Astrocyte of the hippocampus (primary cell): ENCODE measurements around the gene ASCC3.

Experiments used
- DNase-seq: peaks from one replicate; pipeline ENCODE4 v3.0.0; 2011; ENCODE audit warnings: low read depth, low spot score

The ASCC3 gene

GRCh38 chr6:100599088-100599770 is 281.9 kb downstream of the ASCC3 start:
- DNase-seq, result no peak

GRCh38 chr6:100595456-100595855 is 285.7 kb downstream of the ASCC3 start:
- DNase-seq, result no peak

- DNase-seq, result no peak
Measured at GRCh38 chr6:100593522-100593921, 287.6 kb downstream of the ASCC3 start.

GRCh38 chr6:100592929-100593328 is 288.2 kb downstream of the ASCC3 start:
- no peak for DNase-seq

GRCh38 chr6:100577425-100577824 is 303.7 kb downstream of the ASCC3 start:
- no peak for DNase-seq

GRCh38 chr6:100575921-100576320 is 305.2 kb downstream of the ASCC3 start:
- DNase-seq, result no peak

GRCh38 chr6:100574836-100575235 is 306.3 kb downstream of the ASCC3 start:
- DNase-seq, result no peak

GRCh38 chr6:100573166-100573565 is 308.0 kb downstream of the ASCC3 start:
- DNase-seq, result peak; percentile 47

- DNase-seq, result no peak
Measured at GRCh38 chr6:100568255-100568654, 312.9 kb downstream of the ASCC3 start.

GRCh38 chr6:100566563-100566962 is 314.6 kb downstream of the ASCC3 start:
- DNase-seq, result no peak

- DNase-seq, result no peak
Measured at GRCh38 chr6:100565439-100566104, 315.6 kb downstream of the ASCC3 start.

- DNase-seq, result no peak
Measured at GRCh38 chr6:100559859-100560258, 321.3 kb downstream of the ASCC3 start.

- DNase-seq, result no peak
Measured at GRCh38 chr6:100554228-100554627, 326.9 kb downstream of the ASCC3 start.

- DNase-seq, result no peak
Measured at GRCh38 chr6:100553243-100553642, 327.9 kb downstream of the ASCC3 start.

- DNase-seq, result peak; percentile 73
Measured at GRCh38 chr6:100549406-100550167, 331.5 kb downstream of the ASCC3 start.

- no peak for DNase-seq
Measured at GRCh38 chr6:100538086-100538485, 343.0 kb downstream of the ASCC3 start.

GRCh38 chr6:100518588-100518987 is 362.5 kb downstream of the ASCC3 start:
- no peak for DNase-seq

GRCh38 chr6:100517633-100518032 is 363.5 kb downstream of the ASCC3 start:
- no peak for DNase-seq

GRCh38 chr6:100517106-100517505 is 364.0 kb downstream of the ASCC3 start:
- DNase-seq, result no peak

- DNase-seq, result no peak
Measured at GRCh38 chr6:100514660-100515059, 366.5 kb downstream of the ASCC3 start.

- DNase-seq, result peak; percentile 69
Measured at GRCh38 chr6:100512203-100512862, 368.8 kb downstream of the ASCC3 start.

GRCh38 chr6:100509101-100509500 is 372.0 kb downstream of the ASCC3 start:
- DNase-seq, result peak; percentile 40
